CD4-positive, alpha-beta T cell treated with Interferon gamma for 1 hour (primary cell): ENCODE measurements around the gene FOXQ1.
"Not testable (repeated sequence)": the region's sequence is repeated elsewhere in the genome, so short reads cannot be mapped to it uniquely, and the experiment has no call there.

Source experiments
- DNase-seq: peaks from one replicate; pipeline ENCODE4 v3.0.0-alpha.2; 2020

Gene FOXQ1

DNA sequence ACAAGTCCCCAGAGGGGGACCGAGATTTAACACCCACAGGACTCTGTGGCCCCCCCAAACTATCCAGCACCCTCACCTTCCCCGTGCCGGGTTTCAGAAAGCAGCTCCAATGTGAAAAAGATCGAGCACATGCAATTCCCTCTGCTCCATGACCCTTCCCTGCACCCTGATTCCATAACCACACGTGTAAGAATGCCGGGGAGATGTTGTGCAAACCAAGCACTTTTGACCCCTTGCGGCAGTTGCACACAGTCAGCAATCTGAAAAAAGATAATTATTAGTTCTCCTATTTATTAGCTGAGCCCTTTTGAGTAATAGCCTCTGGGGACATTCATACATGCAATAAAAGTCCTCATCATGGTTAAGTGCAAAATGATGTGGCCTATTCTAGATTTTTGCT lies 13.0 kb downstream of the FOXQ1 start:
- DNase-seq = no peak

- no peak for DNase-seq
Observed at GRCh38 chr6:1325461-1326309, 13.8 kb downstream of the FOXQ1 start.

- no peak for DNase-seq
Observed at GRCh38 chr6:1326535-1327121, 14.7 kb downstream of the FOXQ1 start.

GRCh38 chr6:1327630-1328029 lies 15.7 kb downstream of the FOXQ1 start:
- no peak for DNase-seq

DNA sequence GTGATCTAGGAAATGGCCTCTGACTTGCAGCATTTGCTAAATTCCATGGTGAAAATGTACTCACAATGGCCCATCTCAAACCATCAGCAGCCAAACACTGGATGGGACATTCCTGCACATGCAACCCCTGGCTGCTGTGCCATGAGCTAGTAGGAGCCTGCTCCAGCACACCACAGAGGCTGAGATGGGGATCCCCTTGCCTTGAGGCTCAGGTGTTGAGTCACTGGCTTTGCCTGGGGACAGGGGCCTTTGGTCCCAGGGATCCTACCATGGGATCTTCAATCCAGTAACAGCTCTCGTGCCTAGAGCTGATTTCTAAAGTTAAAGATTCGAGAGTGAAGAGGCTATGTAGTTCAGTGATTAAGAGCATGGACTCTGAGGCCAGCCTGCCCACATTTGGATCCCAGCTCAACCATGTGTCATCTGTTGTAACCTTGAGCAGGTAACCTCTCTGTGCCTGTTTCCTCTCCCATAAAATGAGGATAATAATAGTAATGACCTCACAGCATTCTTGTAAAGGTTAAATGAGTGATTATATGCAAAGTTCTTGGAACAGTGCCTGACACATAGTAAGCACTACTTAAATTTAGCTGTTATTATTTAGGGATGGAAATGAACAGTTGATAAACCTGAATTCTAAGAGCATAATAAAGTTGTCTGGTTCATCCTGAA lies 16.4 kb downstream of the FOXQ1 start:
- DNase-seq = no peak

DNA sequence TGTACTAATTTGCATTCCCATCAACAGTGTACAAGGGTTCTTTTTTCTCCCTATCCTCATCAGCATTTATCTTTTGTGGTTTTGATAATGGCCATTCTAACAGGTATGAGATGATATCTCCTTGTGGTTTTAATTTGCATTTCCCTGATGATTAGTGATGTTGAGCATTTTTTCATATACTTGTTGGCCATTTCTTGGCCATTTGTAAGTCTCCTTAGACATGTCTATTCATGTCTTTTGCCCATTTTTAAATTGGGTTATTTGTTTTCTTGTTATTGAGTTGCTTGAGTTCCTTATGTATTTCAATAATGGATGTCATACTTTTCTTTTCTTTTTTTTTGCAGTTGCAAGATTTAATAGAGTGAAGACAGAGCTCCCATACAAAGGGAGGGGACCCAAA lies 17.8 kb downstream of the FOXQ1 start:
- DNase-seq = no peak

GRCh38 chr6:1334684-1335083 lies 22.8 kb downstream of the FOXQ1 start:
- no peak for DNase-seq

- no peak for DNase-seq
Observed at GRCh38 chr6:1335367-1336037, 23.6 kb downstream of the FOXQ1 start.

GRCh38 chr6:1336246-1336843 lies 24.4 kb downstream of the FOXQ1 start:
- DNase-seq = no peak

- DNase-seq = no peak
Observed at GRCh38 chr6:1337791-1338190, 25.9 kb downstream of the FOXQ1 start.

GRCh38 chr6:1346101-1346500 lies 34.2 kb downstream of the FOXQ1 start:
- no peak for DNase-seq

- DNase-seq = no peak
Observed at GRCh38 chr6:1346558-1347091, 34.7 kb downstream of the FOXQ1 start.

- no peak for DNase-seq
Observed at GRCh38 chr6:1347161-1347560, 35.3 kb downstream of the FOXQ1 start.

GRCh38 chr6:1348675-1349074 lies 36.8 kb downstream of the FOXQ1 start:
- DNase-seq = no peak

DNA sequence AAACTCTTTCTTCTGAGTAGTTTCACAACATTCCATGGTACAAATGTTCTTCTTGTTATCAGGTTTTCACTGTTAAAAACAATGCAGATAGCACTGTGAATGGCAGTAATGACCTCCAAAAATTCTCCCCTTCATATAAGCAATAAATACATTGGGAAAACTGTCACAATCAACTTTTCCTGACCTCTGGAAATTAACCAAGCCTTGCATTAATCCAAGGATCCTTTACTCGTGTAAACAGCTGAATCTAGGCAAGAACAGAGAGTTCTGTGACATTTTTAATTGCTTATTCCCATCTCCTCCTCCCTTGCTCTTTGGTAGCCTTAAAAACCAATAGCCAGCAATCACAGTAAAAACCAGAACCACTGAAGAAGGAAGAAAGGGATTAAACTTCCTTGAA lies 37.8 kb downstream of the FOXQ1 start:
- DNase-seq = no peak

DNA sequence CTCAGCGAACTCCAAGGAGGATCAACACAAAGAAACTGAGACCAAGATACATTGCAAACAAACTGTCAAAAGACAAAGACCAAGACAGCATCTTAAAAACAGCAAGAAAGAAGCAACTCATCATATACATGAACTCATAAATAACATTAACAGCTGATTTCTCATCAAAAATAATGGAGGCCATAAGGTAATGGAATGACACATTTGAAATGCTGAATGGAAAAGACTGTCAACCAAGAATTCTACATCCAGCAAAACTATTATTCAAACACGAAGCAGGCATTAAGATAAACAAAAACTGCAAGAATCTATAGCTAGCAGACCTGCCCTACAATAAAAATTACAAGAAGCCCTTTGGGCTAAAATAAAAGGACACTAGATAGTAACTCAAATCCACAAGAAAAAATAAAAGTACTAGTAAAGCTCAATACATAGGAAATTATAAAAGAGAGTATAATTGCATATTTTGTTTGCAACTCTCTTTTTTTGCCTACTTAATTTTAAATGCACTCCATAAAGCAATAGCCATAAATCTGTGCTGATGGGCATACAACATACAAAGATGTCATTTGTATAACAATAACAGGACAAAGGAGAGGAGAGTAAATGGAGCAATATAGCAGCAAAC lies 39.6 kb downstream of the FOXQ1 start:
- DNase-seq = no peak

GRCh38 chr6:1355068-1355467 lies 43.2 kb downstream of the FOXQ1 start:
- DNase-seq = not testable (repeated sequence)

GRCh38 chr6:1361717-1362116 lies 49.8 kb downstream of the FOXQ1 start:
- not testable (repeated sequence) for DNase-seq

- no peak for DNase-seq
Observed at GRCh38 chr6:1362643-1363042, 50.7 kb downstream of the FOXQ1 start.

GRCh38 chr6:1363298-1363697 lies 51.4 kb downstream of the FOXQ1 start:
- no peak for DNase-seq

- DNase-seq = no peak
Observed at GRCh38 chr6:1363729-1364572, 52.1 kb downstream of the FOXQ1 start.
